Measurements from ENCODE around the gene PAK6.

Gene PAK6

GRCh38 chr15:40293006-40293405, 54.1 kb downstream of the PAK6 start:
- no peak for DNase-seq (ENCODE audit: low read depth)

DNA sequence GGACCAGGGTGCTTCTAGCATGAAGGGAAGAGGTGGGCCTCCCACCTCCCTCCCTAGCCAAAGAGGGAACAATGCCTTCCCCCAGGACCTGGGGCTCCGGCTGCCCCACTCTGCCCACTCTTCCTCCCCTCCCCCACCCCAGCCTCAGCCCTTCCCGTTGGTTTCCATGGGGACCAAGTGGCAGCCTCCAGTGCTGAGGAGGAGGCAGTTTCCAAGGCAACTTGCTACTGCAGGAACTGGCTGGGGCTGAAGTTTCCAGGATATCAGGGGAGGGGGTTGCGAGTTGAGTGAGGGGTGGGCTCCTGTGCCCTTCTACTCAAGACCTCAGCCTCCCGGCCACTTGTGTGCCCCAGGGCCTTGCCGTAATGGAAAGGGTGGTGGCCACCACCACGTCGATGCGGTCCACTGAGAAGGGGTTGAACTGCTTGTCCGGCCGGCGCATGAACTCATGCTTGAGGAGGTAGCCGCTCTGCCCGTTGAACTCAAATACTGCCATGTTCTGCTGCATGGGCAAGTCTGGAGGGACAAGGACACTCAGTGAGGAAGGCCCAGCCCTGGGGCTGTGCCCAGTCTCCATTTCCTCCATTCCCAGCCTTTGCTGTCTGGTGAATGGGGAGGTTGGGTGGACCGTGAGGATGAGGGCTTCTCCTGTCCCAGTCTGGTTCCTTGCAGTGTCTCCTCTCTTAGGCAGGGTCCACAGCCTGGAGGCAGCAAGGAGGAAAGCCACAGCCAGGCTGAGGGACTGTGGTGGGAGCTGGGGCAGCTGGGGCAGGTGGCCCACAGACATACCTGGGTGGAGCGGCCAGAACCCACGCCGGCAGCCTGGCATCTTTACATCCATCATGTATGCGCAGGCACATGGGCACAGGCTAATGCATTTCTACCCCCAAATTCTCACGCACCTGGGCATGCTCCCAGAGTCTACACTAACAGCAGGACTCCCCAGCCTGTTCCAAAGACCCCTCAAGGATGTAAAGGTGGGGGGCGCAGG, 55.3 kb downstream of the PAK6 start:
- no peak for DNase-seq (ENCODE audit: low read depth)

- DNase-seq (ENCODE audit: low read depth), result no peak
Observed at GRCh38 chr15:40295297-40295696, 56.4 kb downstream of the PAK6 start.

DNA sequence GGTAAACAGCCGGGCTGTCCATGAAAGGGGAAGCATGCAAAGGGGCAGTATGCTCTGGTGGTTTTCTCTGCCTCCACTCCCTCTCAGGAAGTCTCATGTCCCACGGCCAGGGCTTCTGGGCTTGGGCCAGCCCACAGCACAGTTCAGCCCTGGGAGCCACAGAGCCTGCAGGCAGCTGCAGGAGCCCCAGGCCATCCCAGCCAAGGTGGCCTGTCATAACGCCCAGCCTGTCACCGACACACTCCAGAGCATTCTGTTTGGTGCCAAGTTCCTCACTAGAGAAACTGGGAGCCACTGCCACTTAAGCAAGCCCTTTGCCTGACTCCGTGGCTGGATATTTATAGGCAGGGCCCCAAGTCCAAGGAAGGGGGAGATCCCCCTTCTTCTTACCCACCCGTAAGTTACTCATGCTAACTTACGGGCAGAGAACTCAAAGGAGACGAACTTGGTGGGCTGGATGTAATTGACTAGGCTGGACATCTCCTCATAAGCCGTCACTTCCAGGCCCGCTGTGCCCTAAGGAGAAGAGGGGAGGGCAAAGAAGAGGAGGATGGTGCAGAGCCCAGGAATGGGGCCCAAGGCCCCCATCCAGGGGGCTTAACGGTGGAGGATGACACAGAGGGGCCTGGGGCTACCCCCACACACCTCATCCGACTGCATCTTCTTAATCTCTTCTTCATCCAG, 57.2 kb downstream of the PAK6 start:
- DNase-seq (ENCODE audit: low read depth), result no peak

DNA sequence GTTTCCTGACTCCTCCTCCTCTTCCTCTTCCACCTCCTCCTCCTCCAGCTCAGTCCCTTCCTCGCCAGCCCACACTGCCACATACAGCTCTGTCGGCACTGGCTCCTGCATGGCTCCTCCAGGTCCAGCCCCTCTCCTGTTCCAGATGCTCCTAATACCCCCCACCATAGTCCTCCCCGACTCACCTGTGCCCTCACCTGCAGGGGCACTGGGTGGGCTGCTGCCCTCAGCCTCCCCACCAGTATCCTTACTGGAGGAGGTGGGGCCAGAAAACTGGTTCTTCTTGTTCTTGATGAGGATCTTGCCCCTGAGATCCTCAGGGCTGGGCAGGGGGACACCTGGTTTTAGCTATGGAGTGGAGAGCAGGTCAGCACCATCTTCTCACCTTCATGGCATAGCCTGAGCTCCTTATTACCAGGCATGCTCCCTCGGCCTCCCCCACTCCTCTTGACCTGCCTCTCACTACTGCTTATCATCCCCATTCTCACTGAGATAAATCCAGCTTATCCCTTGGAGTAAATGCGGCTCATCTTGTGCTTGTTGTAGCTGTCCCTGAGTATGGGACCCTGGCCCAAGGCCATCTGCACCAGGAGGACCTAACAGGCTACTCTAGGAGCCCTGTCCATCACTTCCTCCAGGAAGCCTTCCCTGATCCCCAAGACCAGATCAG, 57.8 kb downstream of the PAK6 start:
- no peak for DNase-seq (ENCODE audit: low read depth)

DNA sequence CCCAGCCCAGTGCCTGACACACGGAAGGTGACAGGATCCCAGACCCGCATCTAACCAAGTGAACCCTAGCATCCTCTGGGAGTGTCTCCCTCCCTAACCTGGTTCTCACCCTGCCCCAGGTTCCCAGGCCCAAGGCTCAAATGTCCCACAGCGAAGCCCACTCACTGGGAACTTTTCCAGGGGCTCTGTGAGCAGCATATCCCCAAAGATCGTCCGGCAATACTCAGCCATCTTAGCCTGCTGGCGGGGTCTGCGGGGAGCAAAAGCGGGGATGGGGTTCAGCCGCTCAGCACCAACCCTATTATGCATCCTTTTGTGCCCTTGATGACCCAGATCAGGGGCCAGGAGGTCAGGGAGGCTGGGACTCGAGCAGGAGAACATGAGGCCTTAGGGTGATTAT, 58.5 kb downstream of the PAK6 start:
- no peak for DNase-seq (ENCODE audit: low read depth)

GRCh38 chr15:40298216-40298935, 59.5 kb downstream of the PAK6 start:
- no peak for DNase-seq (ENCODE audit: low read depth)

DNA sequence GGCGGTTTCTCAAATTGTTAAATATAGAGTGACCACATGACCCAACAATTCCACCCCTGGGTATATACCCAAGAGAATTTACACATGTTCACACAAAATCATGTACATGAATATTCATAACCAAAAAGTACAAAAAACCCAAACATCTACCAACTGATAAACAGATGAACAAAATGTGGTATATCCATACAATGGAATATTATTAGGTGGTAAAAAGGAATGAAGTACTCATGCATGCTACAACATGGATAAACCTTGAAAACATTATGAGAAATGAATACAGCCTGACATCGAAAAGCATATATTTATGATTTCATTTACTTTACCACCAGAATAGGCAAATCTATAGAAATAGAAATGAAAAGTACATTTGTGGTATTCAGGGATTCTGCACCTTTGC, 61.5 kb downstream of the PAK6 start:
- no peak for DNase-seq (ENCODE audit: low read depth)

DNA sequence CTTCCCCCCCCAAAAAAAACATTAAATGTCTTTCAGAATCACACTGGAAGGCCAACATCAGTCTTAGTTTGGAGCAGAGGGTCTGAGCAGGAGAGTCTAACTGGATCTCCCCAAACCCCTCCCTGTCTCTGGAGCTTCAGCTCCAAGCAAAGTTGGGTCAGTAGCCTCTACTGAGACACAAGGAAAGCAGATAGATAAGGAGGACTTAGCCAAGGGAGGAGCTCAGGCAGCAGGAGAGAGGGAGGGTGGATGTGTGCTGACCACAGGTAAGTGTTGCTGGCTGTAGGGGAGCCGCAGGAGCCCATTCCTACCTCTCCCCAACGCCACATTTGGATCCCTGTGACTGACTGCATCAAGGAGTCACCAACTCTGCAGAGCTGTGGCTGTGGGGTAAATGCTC, 61.9 kb downstream of the PAK6 start:
- DNase-seq (ENCODE audit: low read depth), result no peak

DNA sequence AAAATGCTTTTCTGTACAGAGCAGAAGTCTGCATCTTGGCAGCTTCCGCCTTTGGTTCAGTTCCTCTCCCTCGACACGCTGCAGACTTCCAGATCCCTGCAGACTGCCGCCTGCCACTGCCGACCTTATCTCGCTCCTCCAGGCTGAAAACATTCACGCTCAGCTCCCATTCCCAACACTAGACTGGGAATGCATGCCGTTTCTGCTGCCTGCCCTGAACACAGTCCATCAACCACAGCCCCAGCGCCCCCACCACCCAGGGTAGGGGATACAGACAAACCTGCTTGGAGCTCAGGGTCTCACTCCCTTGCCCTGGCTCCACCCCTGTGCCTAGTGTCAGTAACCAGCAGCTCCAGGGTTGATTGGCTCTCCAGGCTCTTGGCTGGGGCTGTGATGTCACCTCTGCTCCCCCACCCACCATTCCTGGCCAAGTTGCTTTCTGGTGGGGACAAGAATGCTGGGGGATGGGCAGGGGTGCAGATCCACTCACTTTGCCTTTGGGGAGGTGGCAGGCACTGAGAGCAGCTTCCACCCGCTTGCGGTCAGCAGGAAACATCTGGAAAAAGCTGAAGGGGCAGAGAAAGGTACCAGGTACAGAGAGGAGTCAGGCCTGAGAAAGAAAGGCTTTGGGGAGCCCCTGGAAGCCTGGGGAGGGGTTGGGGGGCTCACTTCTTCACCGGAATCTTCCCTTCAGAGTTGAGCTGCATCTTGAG, 62.8 kb downstream of the PAK6 start:
- DNase-seq (ENCODE audit: low read depth), result no peak

- no peak for DNase-seq (ENCODE audit: low read depth)
Observed at GRCh38 chr15:40302288-40302886, 63.5 kb downstream of the PAK6 start.

DNA sequence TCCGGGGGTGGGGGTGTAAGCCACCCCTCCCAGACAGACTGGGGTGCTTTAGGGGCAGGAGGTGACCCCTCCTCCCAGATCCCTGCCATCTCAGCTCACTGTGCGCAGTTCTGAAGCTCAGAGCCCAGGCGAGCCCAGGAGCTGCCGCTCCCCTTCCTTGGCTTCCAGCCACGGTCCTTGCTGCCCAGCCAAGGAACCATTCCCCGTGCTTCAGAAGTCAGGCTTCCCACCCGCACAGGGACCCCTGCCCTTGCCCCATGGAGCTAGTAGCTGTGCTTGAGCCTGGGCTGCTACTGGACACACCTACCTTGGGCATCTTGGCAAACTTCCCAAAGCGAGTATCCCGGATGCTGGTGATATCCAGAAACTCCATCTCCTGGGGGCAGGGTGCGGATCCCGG, 64.1 kb downstream of the PAK6 start:
- no peak for DNase-seq (ENCODE audit: low read depth)

- no peak for DNase-seq (ENCODE audit: low read depth)
Observed at GRCh38 chr15:40303576-40303975, 64.7 kb downstream of the PAK6 start.

DNA sequence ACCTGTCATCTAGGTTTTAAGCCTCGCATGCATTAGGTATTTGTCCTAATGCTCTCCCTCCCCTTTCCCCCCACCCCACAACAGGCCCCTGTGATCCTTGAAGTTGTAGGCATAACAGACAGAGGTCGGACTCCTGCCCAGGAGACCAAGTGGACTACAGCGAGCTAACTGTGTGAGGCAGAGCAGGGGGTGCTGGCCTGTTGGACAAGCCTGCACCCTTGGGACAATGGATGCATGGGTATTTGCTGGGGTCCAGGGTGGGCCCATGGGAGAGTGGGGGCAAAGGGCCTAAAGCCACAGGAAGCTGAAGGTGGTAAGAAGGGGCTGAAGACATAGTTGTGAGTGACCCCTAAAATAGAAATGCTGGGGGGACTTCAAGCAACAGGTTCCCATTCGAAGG, 66.4 kb downstream of the PAK6 start:
- no peak for DNase-seq (ENCODE audit: low read depth)

DNA sequence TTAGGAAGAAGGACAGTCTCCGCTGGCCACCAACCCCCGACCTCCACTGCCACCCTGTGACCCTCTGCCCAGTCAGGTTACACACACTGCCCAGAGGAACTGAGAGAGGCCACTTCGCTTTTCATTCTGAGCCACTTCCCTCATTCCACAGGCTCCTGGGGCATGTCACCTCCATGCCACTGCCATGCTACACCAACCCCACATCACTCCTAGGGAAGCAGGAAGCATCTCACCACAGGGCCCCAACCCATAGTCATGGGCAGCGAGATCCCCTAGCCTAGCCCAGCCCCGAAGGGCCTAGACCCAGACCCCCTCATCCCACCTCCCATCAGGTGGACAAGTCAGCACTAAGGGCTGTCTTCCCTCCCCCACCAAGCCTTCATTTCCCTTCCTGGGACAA, 67.5 kb downstream of the PAK6 start:
- DNase-seq (ENCODE audit: low read depth), result no peak

DNA sequence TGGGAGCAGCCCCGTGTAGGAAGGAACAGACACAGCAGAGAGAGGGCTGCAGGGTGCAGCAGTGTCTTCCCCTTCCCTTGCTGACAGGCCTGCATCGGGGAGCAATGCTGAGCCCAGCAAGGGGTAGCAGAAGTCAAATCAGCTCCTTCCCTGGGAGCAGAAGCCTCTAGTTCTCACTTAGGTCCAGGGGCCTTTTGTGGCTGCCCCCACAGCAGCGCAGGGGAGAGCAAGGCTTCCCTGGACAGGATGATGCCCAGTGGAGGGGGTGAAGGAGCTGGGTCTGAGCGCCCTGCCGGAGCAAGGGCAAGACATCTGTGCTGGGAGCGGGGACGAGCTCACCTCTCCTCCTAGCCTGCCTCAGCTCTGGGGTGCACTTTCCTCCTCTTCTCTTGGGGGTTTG, 68.0 kb downstream of the PAK6 start:
- DNase-seq (ENCODE audit: low read depth), result no peak

- DNase-seq (ENCODE audit: low read depth), result peak; percentile 45
Observed at GRCh38 chr15:40307421-40308211, 68.8 kb downstream of the PAK6 start, which contains the start of gene PLCB2. Gene PLCB2, minus strand, starts transcription at chr15:40307935. Its CDS starts 263 bp downstream, at chr15:40307672.

GRCh38 chr15:40309344-40309862, 70.5 kb downstream of the PAK6 start:
- DNase-seq (ENCODE audit: low read depth), result no peak

DNA sequence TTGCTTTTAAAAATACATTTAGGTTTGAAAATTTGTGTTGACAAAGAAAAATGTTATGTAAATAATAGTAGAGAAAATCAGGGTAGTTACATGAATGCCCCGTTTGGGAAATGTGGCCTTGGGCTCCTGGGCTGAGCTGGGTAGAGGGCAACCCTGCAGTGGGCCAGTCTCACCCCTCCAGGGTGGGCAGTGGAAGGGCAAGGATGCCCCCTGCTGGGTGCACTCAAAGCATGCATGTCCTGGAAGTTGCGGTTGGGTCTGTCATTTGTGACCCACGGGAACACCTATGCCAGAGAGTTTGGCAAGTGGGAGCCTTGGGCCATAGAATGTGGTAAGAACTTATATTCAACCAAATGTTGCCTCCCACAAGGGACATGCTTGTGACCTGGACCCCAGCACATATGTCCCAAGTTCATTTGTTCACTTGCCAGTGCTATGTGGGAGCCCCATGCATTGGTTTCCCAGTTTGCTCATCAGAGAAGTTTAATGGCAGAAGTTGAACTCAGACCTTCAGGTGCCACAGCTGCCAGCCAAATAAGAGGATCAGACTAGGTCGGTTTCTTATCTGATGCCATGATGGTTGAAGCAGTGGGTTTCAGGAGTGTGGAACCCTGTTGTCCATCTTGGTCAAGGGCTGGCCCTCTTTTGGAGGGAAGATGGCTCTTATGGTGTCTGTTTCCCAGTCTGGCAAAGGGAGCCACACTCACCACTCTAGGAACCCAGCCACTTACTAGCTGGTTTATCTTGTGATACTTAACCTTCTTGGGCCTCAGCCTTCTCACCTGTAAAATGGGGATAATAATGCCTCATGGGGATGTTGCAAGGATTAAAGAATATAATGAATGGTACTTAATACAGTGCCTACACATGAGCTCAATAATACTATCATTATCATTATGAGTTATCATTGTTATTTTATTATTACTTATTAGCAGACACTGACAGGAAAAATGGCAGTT, 71.4 kb downstream of the PAK6 start:
- peak; percentile 38 for DNase-seq (ENCODE audit: low read depth)

All from activated T-cell treated with anti-CD3 and anti-CD28 coated beads for 24 hours (primary cell).